Astrocyte (in vitro differentiated cells and primary cell): ENCODE data around the gene NMNAT3.

Source experiments
- CTCF ChIP-seq: IDR thresholded peaks from 2 replicates; pipeline ENCODE4 v1.5.1; 2011; ENCODE audit warnings: low read depth, mild to moderate bottlenecking, inconsistent platforms, low read length, moderate library complexity; ENCODE audit not compliant: insufficient read depth
- EZH2 ChIP-seq: IDR thresholded peaks from 2 replicates; pipeline ENCODE4 v1.6.1; 2012; ENCODE audit warnings: mild to moderate bottlenecking, low read length, inconsistent platforms; ENCODE audit not compliant: insufficient read depth

- TF ChIP-seq EZH2 (no peak), CTCF (no peak)
Observed at GRCh38 chr3:139538733-139539132, 139.0 kb downstream of the NMNAT3 start.
